Adrenal gland (tissue), 12 donors: Measurements from ENCODE around the gene RPS19. TPM values are rescaled to one million over a fixed set of nuclear protein-coding genes. Genes with fewer than 3 reads are reported as not detected.

Source experiments
- DNase-seq, 7 donors: peaks; one replicate each; pipeline ENCODE4 v3.0.0-alpha.2; 2019 to 2020
- H3K27ac ChIP-seq, 5 donors: fragments of 200-600 bp; sonication (generic) in 4 of 5; 1 replicate in 3 of 5; 2 replicates in 2 of 5; pipeline versions ENCODE4 v1.5.1 to v1.8.0; 2016 to 2020; ENCODE audit warnings: mild to moderate bottlenecking in 1 of 5
- H3K27me3 ChIP-seq: fragments of 200-600 bp; 2 replicates; pipeline ENCODE4 v1.8.0; 2021
- H3K36me3 ChIP-seq, 2 donors: fragments of 200-600 bp; replicated peaks in 1 of 2; 1 replicate in 1 of 2; 2 replicates in 1 of 2; pipeline versions ENCODE4 v1.5.1 to v1.8.0; 2018 to 2022
- H3K4me1 ChIP-seq, 2 donors: fragments of 200-600 bp; replicated peaks in 1 of 2; 1 replicate in 1 of 2; 2 replicates in 1 of 2; pipeline versions ENCODE4 v1.5.1 to v1.8.0; 2018 to 2021
- H3K4me3 ChIP-seq, 4 donors: fragments of 200-600 bp; sonication (generic) in 3 of 4; one replicate each; pipeline ENCODE4 v1.5.1; 2016 to 2018
- H3K9me3 ChIP-seq, 3 donors: fragments of 200-600 bp; sonication (generic) in 1 of 3; replicated peaks in 1 of 3; 1 replicate in 2 of 3; 2 replicates in 1 of 3; pipeline versions ENCODE4 v1.5.1 to v1.8.0; 2016 to 2021
- CTCF ChIP-seq, 6 experiments: fragments of 450-650 bp in 4 of 6; fragments of 200-600 bp in 2 of 6; sonication (generic) in 1 of 6; IDR thresholded peaks; 1 replicate in 5 of 6; 2 replicates in 1 of 6; pipeline versions ENCODE4 v1.5.1 to v1.8.0; 2016 to 2021; ENCODE audit warnings: antibody characterized with exemption in 6 of 6, mild to moderate bottlenecking in 2 of 6, moderate library complexity in 1 of 6
- POLR2A ChIP-seq, 2 donors: fragments of 450-650 bp; IDR thresholded peaks; one replicate each; pipeline ENCODE4 v1.6.1; 2017; ENCODE audit warnings: antibody characterized with exemption in 2 of 2, mild to moderate bottlenecking in 2 of 2, moderate library complexity in 1 of 2
- WGBS, 4 donors: extraction: QIAGEN DNeasy Blood & Tissue Kit in 2 of 4; methylation state at CpG; one replicate each; pipeline versions ENCODE4 v1.1.5 to v1.1.7; 2013 to 2017; 5-methylcytosine and 5-hydroxymethylcytosine counted together
- intact Hi-C, 2 donors: fragments of 100-400 bp; cut with DNase I; formaldehyde crosslinking; loops; one replicate each; pipeline versions ENCODE4 v1.14.1 to v1.15.0; 2022 to 2023
- polyA plus RNA-seq, 3 donors: library from polyadenylated mRNA; stranded (reverse); fragments of 200-250 nt in 2 of 3; fragments of 350-450 nt in 1 of 3; fragmentation: Illumina TruSeq in 1 of 3; extraction: RNeasy Lipid Tissue Mini Kit (QIAGEN cat#74804) in 1 of 3; gene quantifications; one replicate each; pipeline ENCODE4 v1.2.3, GENCODE V29; 2013 to 2014
- total RNA-seq, 9 donors: library from RNA; depleted of rRNA in 4 of 9; stranded (reverse); fragments of >200 nt in 4 of 9; fragments of 120-200 nt in 1 of 9; fragmentation: NEBNext Ultra II Directional in 1 of 9; extraction: Animal tissue kit (Norgen Biotek cat#: 25700) in 1 of 9; gene quantifications; one replicate each; pipeline versions ENCODE4 v1.1.0 to v1.2.4, GENCODE V29; 2013 to 2023
- donor health status: healthy with polysubstance abuse.
- donor health status: Bipolar disorder and iron deficiency.
- donor health status: DM: yes; HTN: yes; CAD: no.
- donor health status: DM: no; HTN: no; CAD: no.
- donor health status: DM: no; HTN: no; CAD: no.
- donor health status: DM: yes; HTN: yes; CAD: no.

RPS19 gene
- total and polyA plus RNA-seq, 12 donors, result 418 to 3,405 (median 1,389) TPM

GRCh38 chr19:41917676-41918075 is 57.6 kb downstream of the RPS19 start:
- 29 to 63% (median 56%) methylated on average over 5 to 12 of the region's 12 CpGs for WGBS, 4 donors
- Histone ChIP-seq H3K36me3 (no peaks in the 10 kb centered on the region), H3K4me1 (no peaks in the 10 kb centered on the region), H3K27ac (no peak overlapping the region), H3K9me3 (no peaks in the 10 kb centered on the region), H3K27me3 (peaks cover 39% of the 10 kb centered on the region), H3K4me3 (no peak overlapping the region)
- intact Hi-C loops, result no loop called here
- DNase-seq, result no peak
- TF ChIP-seq CTCF (IDR thresholded peaks at IDR 0.05) (no peak), POLR2A (IDR thresholded peaks at IDR 0.05) (no peak)

- Histone ChIP-seq H3K27me3 (peaks cover 43% of the 10 kb centered on the region), H3K4me1 (no peaks in the 10 kb centered on the region), H3K36me3 (no peaks in the 10 kb centered on the region), H3K27ac (no peak overlapping the region), H3K4me3 (no peak overlapping the region), H3K9me3 (no peaks in the 10 kb centered on the region)
- TF ChIP-seq POLR2A (IDR thresholded peaks at IDR 0.05) (no peak), CTCF (IDR thresholded peaks at IDR 0.05) (no peak)
- 74 to 84% (median 80%) methylated on average over 4 to 6 of the region's 6 CpGs for WGBS, 4 donors
- DNase-seq, result no peak
- intact Hi-C loops, result no loop called here
Observed at GRCh38 chr19:41918095-41918494, 58.0 kb downstream of the RPS19 start.

GRCh38 chr19:41918653-41919244 is 58.7 kb downstream of the RPS19 start:
- 83 to 88% (median 85%) methylated on average over 5 of the region's 5 CpGs for WGBS, 4 donors
- peaks cover 45% of the 10 kb centered on the region for H3K27me3 ChIP-seq
- no peaks in the 10 kb centered on the region for H3K9me3 ChIP-seq

More at GRCh38 chr19:41918653-41919244, 58.7 kb downstream of the RPS19 start:
- Histone ChIP-seq H3K4me3 (no peak overlapping the region), H3K4me1 (no peaks in the 10 kb centered on the region), H3K36me3 (no peaks in the 10 kb centered on the region), H3K27ac (no peak overlapping the region)
- intact Hi-C loops, result no loop called here
- no peak for TF ChIP-seq POLR2A (IDR thresholded peaks at IDR 0.05)
- TF ChIP-seq CTCF (IDR thresholded peaks at IDR 0.05), result no peak
- DNase-seq, result no peak
